Activated CD4-positive, alpha-beta T cell treated with anti-CD3 and anti-CD28 coated beads, Interleukin-2, amount 10 ng/mL, durations not matched to agents 7 days and 5 days (primary cell): Measurements from ENCODE around the gene OLFM4. TPM values are rescaled to one million over a fixed set of nuclear protein-coding genes. Genes with fewer than 3 reads are reported as not detected.
"Not testable (repeated sequence)": the region's sequence is repeated elsewhere in the genome, so short reads cannot be mapped to it uniquely, and the experiment has no call there.

ENCODE experiments used
- CTCF ChIA-PET: fragments of 350-600 bp; sonication (Branson Sonifier 250); formaldehyde crosslinking; loops from one replicate; lab custom pipeline; 2021; ENCODE audit warnings: antibody characterized with exemption; lab: Charles Lee
- POLR2A ChIA-PET: fragments of 350-600 bp; sonication (Branson Sonifier 250); formaldehyde crosslinking; loops from one replicate; lab custom pipeline; 2021; ENCODE audit warnings: antibody characterized with exemption; lab: Charles Lee
- DNase-seq: peaks from one replicate; pipeline ENCODE4 v3.0.0-alpha.2; 2020
- H3K27ac Mint-ChIP-seq: one replicate; pipeline ENCODE4 v1.8.0; 2021; ENCODE audit warnings: mild to moderate bottlenecking, moderate library complexity, mixed read lengths
- H3K27me3 Mint-ChIP-seq: one replicate; pipeline ENCODE4 v1.8.0; 2021; ENCODE audit warnings: mixed read lengths
- H3K36me3 Mint-ChIP-seq: one replicate; pipeline ENCODE4 v1.8.0; 2021; ENCODE audit warnings: low read depth, mixed read lengths
- H3K4me1 Mint-ChIP-seq: one replicate; pipeline ENCODE4 v1.8.0; 2021; ENCODE audit warnings: mixed read lengths
- H3K4me3 Mint-ChIP-seq: one replicate; pipeline ENCODE4 v1.8.0; 2021; ENCODE audit warnings: mild to moderate bottlenecking, moderate library complexity, mixed read lengths
- H3K9me3 Mint-ChIP-seq: one replicate; pipeline ENCODE4 v1.8.0; 2021; ENCODE audit warnings: mixed read lengths
- total RNA-seq, 2 experiments: library from RNA; stranded (reverse); gene quantifications; one replicate each; pipeline ENCODE4 v1.2.3, GENCODE V29; 2021

The OLFM4 gene
- total RNA-seq, 2 experiments from 2014 or later: not detected

GRCh38 chr13:53001444-53002225, 27.0 kb upstream of the OLFM4 start:
- no peak for DNase-seq
- Mint-ChIP-seq H3K36me3 (no peaks in the 10 kb centered on the region), H3K27me3 (peaks cover 2% of the 10 kb centered on the region), H3K4me3 (no peak overlapping the region), H3K27ac (no peak overlapping the region), H3K9me3 (no peaks in the 10 kb centered on the region), H3K4me1 (no peaks in the 10 kb centered on the region)
- POLR2A ChIA-PET: no interaction called here
- CTCF ChIA-PET: interaction anchor here (1.3 kb wide), 1 partner anchor 34 kb away, joined by 4 read pairs; no protein-coding TSS in a partner anchor

GRCh38 chr13:53004573-53004972, 24.0 kb upstream of the OLFM4 start:
- H3K27me3 Mint-ChIP-seq: peaks cover 4% of the 10 kb centered on the region
- H3K27ac Mint-ChIP-seq: no peak overlapping the region
- H3K4me3 Mint-ChIP-seq: no peak overlapping the region
- no peaks in the 10 kb centered on the region for H3K36me3 Mint-ChIP-seq
- no peaks in the 10 kb centered on the region for H3K4me1 Mint-ChIP-seq
- POLR2A ChIA-PET: no interaction called here
- no peak for DNase-seq
- CTCF ChIA-PET: no interaction called here
- H3K9me3 Mint-ChIP-seq: no peaks in the 10 kb centered on the region

- H3K9me3 Mint-ChIP-seq: no peaks in the 10 kb centered on the region
- H3K27ac Mint-ChIP-seq: no peak overlapping the region
- H3K4me1 Mint-ChIP-seq: no peaks in the 10 kb centered on the region
- CTCF ChIA-PET: interaction anchor here (0.7 kb wide), 1 partner anchor 13 kb away, joined by 3 read pairs; no protein-coding TSS in a partner anchor
- H3K4me3 Mint-ChIP-seq: no peak overlapping the region
- POLR2A ChIA-PET: no interaction called here
- DNase-seq: no peak
- no peaks in the 10 kb centered on the region for H3K36me3 Mint-ChIP-seq
- peaks cover 4% of the 10 kb centered on the region for H3K27me3 Mint-ChIP-seq
Observed at GRCh38 chr13:53005626-53006025, 23.0 kb upstream of the OLFM4 start.

DNA sequence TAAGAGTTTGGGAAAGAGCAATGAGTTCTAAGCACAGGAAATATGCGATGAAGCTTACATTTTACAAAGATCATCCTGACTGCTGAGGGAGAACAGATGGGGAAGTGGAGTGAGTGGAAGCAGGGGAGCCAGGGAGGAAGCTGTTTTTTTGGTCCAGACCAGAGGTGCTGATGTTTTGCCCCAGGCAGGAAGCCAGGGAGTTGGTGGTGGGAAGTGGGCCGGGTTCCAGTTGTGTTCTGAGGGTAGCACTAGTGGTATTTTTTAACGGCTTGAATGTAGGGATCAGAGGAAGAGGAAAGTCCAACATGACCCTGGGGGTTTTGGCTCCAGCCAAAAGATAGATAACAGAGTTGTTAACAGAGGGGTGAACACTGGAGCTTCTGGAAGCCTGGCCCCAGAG, 20.7 kb upstream of the OLFM4 start:
- H3K36me3 Mint-ChIP-seq: no peaks in the 10 kb centered on the region
- H3K27ac Mint-ChIP-seq: no peak overlapping the region
- no peaks in the 10 kb centered on the region for H3K9me3 Mint-ChIP-seq
- DNase-seq: no peak
- CTCF ChIA-PET: no interaction called here
- H3K4me3 Mint-ChIP-seq: no peak overlapping the region
- POLR2A ChIA-PET: no interaction called here
- no peaks in the 10 kb centered on the region for H3K4me1 Mint-ChIP-seq
- peaks cover 13% of the 10 kb centered on the region for H3K27me3 Mint-ChIP-seq

- ChIA-PET CTCF (no interaction called here), POLR2A (no interaction called here)
- H3K27me3 Mint-ChIP-seq: peaks cover 12% of the 10 kb centered on the region
- DNase-seq: no peak
- no peaks in the 10 kb centered on the region for H3K36me3 Mint-ChIP-seq
- no peak overlapping the region for H3K27ac Mint-ChIP-seq
- no peaks in the 10 kb centered on the region for H3K4me1 Mint-ChIP-seq
- no peaks in the 10 kb centered on the region for H3K9me3 Mint-ChIP-seq
- no peak overlapping the region for H3K4me3 Mint-ChIP-seq
Observed at GRCh38 chr13:53010374-53011105, 18.1 kb upstream of the OLFM4 start.

DNA sequence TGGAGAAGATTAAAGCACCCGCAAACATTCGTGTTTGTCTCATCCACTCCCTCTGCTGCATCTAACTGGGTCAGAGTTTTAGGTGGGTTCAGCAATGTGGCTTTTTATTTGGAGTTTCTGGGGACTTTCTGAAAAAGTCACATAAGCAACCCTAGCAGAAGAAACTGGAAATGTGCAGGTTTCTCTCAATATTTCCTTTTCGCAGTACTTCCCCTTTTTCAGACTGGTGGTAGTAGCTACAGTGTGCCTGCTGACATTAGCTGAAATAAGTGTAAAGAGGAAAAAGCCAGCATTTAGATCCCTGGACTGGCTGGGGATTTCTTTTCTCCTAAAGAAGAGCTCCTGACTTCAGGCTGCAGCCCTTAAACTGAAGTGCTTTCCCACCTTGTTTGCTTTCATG, 15.9 kb upstream of the OLFM4 start:
- Mint-ChIP-seq H3K36me3 (no peaks in the 10 kb centered on the region), H3K27ac (no peak overlapping the region), H3K4me1 (no peaks in the 10 kb centered on the region), H3K27me3 (peaks cover 11% of the 10 kb centered on the region), H3K9me3 (no peaks in the 10 kb centered on the region), H3K4me3 (no peak overlapping the region)
- CTCF ChIA-PET: no interaction called here
- DNase-seq: no peak
- POLR2A ChIA-PET: no interaction called here

- ChIA-PET POLR2A (no interaction called here), CTCF (no interaction called here)
- no peak overlapping the region for H3K4me3 Mint-ChIP-seq
- H3K9me3 Mint-ChIP-seq: no peaks in the 10 kb centered on the region
- no peak for DNase-seq
- H3K27me3 Mint-ChIP-seq: peaks cover 10% of the 10 kb centered on the region
- no peak overlapping the region for H3K27ac Mint-ChIP-seq
- no peaks in the 10 kb centered on the region for H3K36me3 Mint-ChIP-seq
- H3K4me1 Mint-ChIP-seq: no peaks in the 10 kb centered on the region
Observed at GRCh38 chr13:53013113-53013512, 15.5 kb upstream of the OLFM4 start.

DNA sequence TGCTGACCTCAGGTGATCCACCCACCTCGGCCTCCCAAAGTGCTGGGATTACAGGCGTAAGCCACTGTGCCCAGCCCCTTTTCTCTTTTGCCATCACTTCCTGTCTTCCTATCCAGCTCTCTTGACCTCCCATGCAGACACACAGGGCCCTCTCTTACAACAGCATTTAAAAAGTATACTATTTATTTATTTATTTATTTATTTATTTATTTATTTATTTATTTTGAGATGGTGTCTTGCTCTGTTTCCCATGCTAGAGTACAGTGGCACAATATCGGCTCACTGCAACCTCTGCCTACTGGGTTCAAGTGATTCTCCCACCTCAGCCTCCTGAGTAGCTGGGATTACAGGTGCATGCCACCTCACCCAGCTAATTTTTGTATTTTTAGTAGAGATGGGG, 14.6 kb upstream of the OLFM4 start:
- H3K36me3 Mint-ChIP-seq, H3K27ac Mint-ChIP-seq, H3K4me3 Mint-ChIP-seq, H3K4me1 Mint-ChIP-seq, H3K9me3 Mint-ChIP-seq, DNase-seq, H3K27me3 Mint-ChIP-seq, CTCF ChIA-PET: not testable (repeated sequence)
- POLR2A ChIA-PET: interaction anchor here (0.6 kb wide), 1 partner anchor 236 kb away, joined by 8 read pairs; no protein-coding TSS in a partner anchor

DNA sequence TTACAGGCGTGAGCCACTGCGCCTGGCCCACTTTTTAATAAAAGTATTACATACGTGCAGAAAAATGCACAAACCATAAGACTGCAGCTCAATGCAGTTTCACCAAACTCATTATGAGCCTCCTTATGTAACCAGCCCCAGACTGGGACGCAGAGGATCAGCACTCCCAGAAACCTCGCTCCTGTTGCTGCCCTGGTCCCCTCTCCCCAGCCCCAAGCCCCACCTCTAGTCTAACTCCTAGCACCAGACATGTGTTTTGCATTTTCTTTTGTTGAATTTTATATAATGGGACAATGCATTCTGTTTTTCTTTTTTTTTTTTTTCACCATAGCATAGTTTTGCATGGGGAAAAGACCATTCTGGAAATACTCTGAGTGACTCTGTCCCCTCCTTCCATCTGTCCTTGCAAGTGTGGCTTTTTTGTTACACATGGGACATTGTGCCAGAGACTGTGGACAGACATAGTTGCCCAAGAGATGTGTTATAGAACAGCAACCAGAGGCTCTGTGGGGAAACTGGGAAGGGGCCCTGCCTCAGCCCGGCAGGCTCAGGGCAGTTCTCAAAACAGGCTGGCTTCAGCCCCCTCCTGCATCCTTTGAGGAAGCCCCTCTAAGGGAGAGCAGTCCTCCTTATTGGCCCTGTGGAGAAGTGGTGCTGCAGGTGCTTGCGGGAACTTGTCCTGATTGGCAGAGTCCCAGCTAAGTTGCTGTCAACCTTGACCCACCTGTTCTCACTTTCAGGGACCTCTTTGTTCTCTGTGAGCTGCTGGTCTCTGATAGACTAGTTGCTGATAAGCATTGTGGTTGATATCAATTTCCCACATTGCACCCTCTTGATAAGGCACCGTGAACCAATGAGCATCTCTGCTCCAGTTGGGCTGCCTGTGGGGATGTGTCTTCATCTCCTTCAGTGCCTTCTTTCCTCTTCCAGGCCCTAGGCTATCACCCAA, 13.8 kb upstream of the OLFM4 start:
- Mint-ChIP-seq H3K27me3 (peaks cover 10% of the 10 kb centered on the region), H3K4me3 (no peak overlapping the region), H3K9me3 (no peaks in the 10 kb centered on the region), H3K27ac (no peak overlapping the region), H3K36me3 (no peaks in the 10 kb centered on the region), H3K4me1 (no peaks in the 10 kb centered on the region)
- no peak for DNase-seq
- CTCF ChIA-PET: no interaction called here
- POLR2A ChIA-PET: no interaction called here

- H3K4me3 Mint-ChIP-seq: no peak overlapping the region
- peaks cover 10% of the 10 kb centered on the region for H3K27me3 Mint-ChIP-seq
- ChIA-PET POLR2A (no interaction called here), CTCF (no interaction called here)
- DNase-seq: no peak
- no peaks in the 10 kb centered on the region for H3K9me3 Mint-ChIP-seq
- H3K27ac Mint-ChIP-seq: no peak overlapping the region
- no peaks in the 10 kb centered on the region for H3K4me1 Mint-ChIP-seq
- H3K36me3 Mint-ChIP-seq: no peaks in the 10 kb centered on the region
Observed at GRCh38 chr13:53015971-53016370, 12.6 kb upstream of the OLFM4 start.

- Mint-ChIP-seq H3K4me3 (no peak overlapping the region), H3K27me3 (peaks cover 3% of the 10 kb centered on the region), H3K4me1 (no peaks in the 10 kb centered on the region), H3K27ac (no peak overlapping the region), H3K9me3 (no peaks in the 10 kb centered on the region), H3K36me3 (no peaks in the 10 kb centered on the region)
- ChIA-PET POLR2A (no interaction called here), CTCF (no interaction called here)
- DNase-seq: no peak
Observed at GRCh38 chr13:53017433-53017970, 11.1 kb upstream of the OLFM4 start.
